ENCODE measurements around the gene DPM2. TPM values are rescaled to one million over a fixed set of nuclear protein-coding genes. Genes with fewer than 3 reads are reported as not detected.
A peak's percentile ranks its signal among the peaks of the same experiment; 100 is the strongest.

The DPM2 gene
- total RNA-seq, 1 donor from 2014 or later, result 36.8 TPM

GRCh38 chr9:127920794-127921193 is 16.9 kb downstream of the DPM2 start:
- H3K4me3 Mint-ChIP-seq, result no peak overlapping the region
- H3K36me3 Mint-ChIP-seq, result no peaks in the 10 kb centered on the region
- H3K4me1 Mint-ChIP-seq, result peaks cover 16% of the 10 kb centered on the region
- TF ChIP-seq CTCF (IDR thresholded peaks at IDR 0.05; ENCODE audit: unreplicated experiment), result no peak
- H3K27me3 Mint-ChIP-seq (ENCODE audit: low read depth), result peaks cover 19% of the 10 kb centered on the region
- H3K27ac Mint-ChIP-seq, result no peak overlapping the region
- H3K9me3 Mint-ChIP-seq, result no peaks in the 10 kb centered on the region
- DNase-seq (ENCODE audit: low spot score in 2 of 2, unreplicated experiment in 2 of 2), result no peak

- peaks cover 8% of the 10 kb centered on the region for H3K27me3 Mint-ChIP-seq (ENCODE audit: low read depth)
- H3K4me1 Mint-ChIP-seq, result peaks cover 16% of the 10 kb centered on the region
- no peaks in the 10 kb centered on the region for H3K9me3 Mint-ChIP-seq
- no peak for DNase-seq (ENCODE audit: low spot score in 2 of 2, unreplicated experiment in 2 of 2)
- H3K27ac Mint-ChIP-seq, result no peak overlapping the region
- no peak for TF ChIP-seq CTCF (IDR thresholded peaks at IDR 0.05; ENCODE audit: unreplicated experiment)
- no peak overlapping the region for H3K4me3 Mint-ChIP-seq
- no peaks in the 10 kb centered on the region for H3K36me3 Mint-ChIP-seq
These were observed 18.3 kb downstream of the DPM2 start for GRCh38 chr9:127919253-127919815.

- peak overlapping the region; percentile 30 for H3K4me3 Mint-ChIP-seq
These were observed 19.2 kb downstream of the DPM2 start for GRCh38 chr9:127918183-127919107.

GRCh38 chr9:127917603-127918002 is 20.1 kb downstream of the DPM2 start:
- peaks cover 16% of the 10 kb centered on the region for H3K4me1 Mint-ChIP-seq
- H3K4me3 Mint-ChIP-seq, result peak overlapping the region; percentile 63
- TF ChIP-seq CTCF (IDR thresholded peaks at IDR 0.05; ENCODE audit: unreplicated experiment), result no peak

More at GRCh38 chr9:127918183-127919107, 19.2 kb downstream of the DPM2 start:
- no peak for DNase-seq (ENCODE audit: low spot score in 2 of 2, unreplicated experiment in 2 of 2)
- Mint-ChIP-seq H3K27ac (no peak overlapping the region), H3K4me1 (peaks cover 16% of the 10 kb centered on the region), H3K27me3 (ENCODE audit: low read depth) (peaks cover 4% of the 10 kb centered on the region), H3K9me3 (no peaks in the 10 kb centered on the region), H3K36me3 (no peaks in the 10 kb centered on the region)
- no peak for TF ChIP-seq CTCF (IDR thresholded peaks at IDR 0.05; ENCODE audit: unreplicated experiment)

GRCh38 chr9:127916720-127917581 is 20.7 kb downstream of the DPM2 start, which contains the start of gene ST6GALNAC4:
Gene ST6GALNAC4, minus strand, starts transcription at chr9:127917041. Its CDS starts 622 bp downstream, at chr9:127916419.
- peak within 1 kb of the TSS; percentile 34 for H3K27ac Mint-ChIP-seq
- peaks cover 3% of the 10 kb centered on the region for H3K36me3 Mint-ChIP-seq
- H3K27me3 Mint-ChIP-seq (ENCODE audit: low read depth), result peaks cover 2% of the 10 kb centered on the region
- H3K9me3 Mint-ChIP-seq, result no peaks in the 10 kb centered on the region
- no peak for TF ChIP-seq CTCF (IDR thresholded peaks at IDR 0.05; ENCODE audit: unreplicated experiment)
- H3K4me1 Mint-ChIP-seq, result peaks cover 16% of the 10 kb centered on the region
- H3K4me3 Mint-ChIP-seq, result peak within 1 kb of the TSS; percentile 71
- DNase-seq (ENCODE audit: low spot score in 2 of 2, unreplicated experiment in 2 of 2), result peak; percentile 85 to 91

More at GRCh38 chr9:127917603-127918002, 20.1 kb downstream of the DPM2 start:
- DNase-seq (ENCODE audit: low spot score in 2 of 2, unreplicated experiment in 2 of 2), result no peak
- Mint-ChIP-seq H3K9me3 (no peaks in the 10 kb centered on the region), H3K27me3 (ENCODE audit: low read depth) (peaks cover 2% of the 10 kb centered on the region), H3K36me3 (peaks cover 2% of the 10 kb centered on the region), H3K27ac (no peak overlapping the region)
